Fibroblast of skin of abdomen (primary cell): ENCODE results near the gene ABLIM2.

Experiments
- DNase-seq: peaks from one replicate; pipeline ENCODE4 v3.0.0-alpha.2; 2013

The ABLIM2 gene

DNA sequence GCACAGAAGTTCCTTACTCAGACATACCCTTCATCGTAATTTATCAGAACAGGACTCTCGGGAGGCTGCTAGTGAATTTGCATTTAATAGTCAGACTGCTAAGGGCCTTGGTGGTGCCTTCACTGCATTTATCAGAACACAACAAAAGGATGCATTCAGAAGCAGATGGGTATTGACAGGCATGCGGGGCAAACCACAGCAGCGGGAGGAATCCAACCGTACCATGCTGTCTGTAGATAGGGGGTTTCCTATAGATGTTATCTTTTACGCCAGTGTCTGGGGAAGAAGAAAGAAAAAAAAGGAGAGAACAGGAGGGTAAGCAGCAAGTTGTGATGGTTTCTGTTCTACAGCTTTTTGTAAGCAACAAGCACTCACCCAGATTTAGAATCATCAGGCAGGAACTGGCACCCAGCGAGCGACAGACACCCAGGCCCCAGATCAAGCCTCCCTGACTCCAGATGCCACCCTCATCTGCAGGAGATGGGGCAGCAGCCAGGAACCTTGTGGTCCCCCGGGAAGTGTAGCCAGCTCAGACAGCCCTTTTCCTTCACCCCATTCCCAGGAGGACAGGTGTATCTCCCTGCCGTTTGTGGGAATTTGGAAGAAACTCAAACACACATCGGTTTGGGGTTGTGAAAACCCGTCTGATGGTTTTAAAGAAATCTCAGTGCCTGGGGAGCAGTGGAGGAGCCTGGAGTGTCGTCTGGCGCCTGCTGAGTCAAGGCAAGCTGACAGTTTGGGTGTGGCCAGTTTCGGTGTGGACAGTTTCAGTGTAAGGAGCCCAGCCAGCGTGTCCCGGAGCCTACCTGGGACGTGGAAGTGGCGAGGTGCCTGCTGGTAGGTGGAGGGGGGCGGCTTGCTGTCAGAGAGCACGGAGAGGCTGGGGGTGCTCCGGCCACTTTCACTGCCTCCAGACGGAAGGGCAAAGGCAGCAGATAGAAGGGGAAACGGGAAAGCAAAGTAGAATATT is 138.9 kb downstream of the ABLIM2 start:
- DNase-seq, result no peak

GRCh38 chr4:8016527-8016926 is 142.1 kb downstream of the ABLIM2 start:
- DNase-seq, result no peak

DNA sequence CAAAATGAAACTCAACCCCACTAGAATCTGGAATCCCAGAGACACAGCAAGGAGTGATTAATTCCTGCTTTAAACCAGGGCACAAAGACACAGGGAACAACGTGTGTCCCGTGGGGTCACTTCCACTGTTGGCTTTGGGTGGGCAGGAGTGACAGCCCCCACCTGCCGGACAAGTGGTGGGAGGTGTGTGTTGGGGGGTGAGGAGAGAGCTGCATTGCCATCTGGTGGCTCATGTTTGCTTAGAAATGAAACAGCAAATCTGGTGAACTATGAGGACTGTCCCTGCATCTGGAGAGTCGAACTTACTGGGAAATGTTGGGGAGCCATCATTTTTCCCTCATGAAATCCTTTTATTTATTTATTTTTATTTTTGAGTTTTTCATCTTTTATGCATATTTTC is 143.1 kb downstream of the ABLIM2 start:
- DNase-seq, result no peak

GRCh38 chr4:8013976-8014726 is 144.5 kb downstream of the ABLIM2 start:
- DNase-seq, result no peak

DNA sequence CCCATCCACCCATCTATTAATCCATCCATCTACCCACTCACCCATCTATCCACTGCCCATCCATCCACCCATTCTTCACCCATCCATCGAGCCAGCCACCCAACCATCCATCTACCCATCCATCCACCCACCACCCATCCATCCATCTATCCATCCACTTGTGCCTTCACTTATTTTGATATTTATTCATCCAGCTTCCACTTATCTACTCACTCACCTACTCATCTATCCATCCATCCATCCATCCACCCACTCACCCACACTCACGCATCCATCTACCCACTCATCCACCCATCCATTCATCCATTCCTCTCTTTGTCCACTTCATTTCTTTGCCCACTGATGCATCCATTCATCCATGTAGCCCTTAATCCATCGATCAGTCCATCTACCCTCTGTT is 146.1 kb downstream of the ABLIM2 start:
- no peak for DNase-seq

DNA sequence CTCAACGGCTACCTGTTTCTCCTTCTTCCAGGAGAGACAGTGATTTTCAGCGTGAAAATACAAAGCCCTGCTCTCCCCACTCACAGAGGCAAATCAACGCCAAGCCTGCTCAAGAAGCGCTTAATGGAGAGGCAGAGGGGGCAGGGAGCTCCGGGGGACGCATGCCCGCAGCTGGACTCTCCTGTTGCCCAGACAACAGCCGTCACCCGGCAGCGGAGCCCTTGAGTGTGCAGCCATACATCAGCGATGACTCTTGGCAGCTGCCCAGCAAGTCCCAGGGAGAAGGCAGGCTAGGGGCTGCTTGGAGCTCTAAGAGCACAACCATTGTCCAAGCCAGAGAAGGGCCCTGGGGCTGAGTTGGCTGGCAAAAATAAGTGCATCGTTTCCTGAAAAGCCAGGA is 148.0 kb downstream of the ABLIM2 start:
- peak; percentile 69 for DNase-seq

DNA sequence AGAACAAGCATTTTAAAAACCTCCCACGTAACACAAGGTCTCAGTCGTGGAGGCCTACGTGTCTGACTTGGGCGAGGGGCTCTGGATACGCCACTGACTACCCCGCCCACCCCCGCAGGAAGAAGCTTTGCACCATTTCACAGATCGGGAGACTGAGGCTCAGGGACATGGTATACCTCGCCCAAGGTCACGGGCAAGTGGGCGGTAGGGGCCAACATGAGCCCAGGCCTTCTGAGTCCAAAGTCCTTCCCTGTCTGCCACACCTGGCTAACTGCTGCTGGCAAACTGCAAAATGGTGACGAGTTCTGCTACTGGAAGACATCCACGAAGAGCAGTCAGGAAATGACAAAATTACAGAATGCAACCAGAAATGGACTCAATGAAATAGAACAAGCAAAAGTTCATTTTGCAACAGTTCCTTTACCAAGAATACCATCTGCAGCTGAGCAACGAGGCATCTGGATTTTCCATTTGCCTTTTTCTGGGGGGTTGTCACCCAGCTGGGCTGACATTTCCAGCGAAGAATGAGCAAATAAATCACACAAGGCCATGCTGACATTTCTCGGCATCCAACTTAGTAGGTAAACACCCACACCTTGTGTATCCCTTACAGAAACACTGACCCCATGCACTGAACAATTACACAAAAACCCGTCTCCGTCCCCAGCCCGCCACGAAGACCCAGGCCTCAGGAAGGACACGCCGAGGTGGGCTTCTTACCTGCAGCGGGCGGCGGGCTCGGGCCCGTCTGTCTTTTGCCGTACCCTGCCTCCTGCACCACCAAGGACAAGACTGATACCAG is 148.7 kb downstream of the ABLIM2 start:
- DNase-seq, result no peak

GRCh38 chr4:8009097-8009496 is 149.5 kb downstream of the ABLIM2 start:
- no peak for DNase-seq

DNA sequence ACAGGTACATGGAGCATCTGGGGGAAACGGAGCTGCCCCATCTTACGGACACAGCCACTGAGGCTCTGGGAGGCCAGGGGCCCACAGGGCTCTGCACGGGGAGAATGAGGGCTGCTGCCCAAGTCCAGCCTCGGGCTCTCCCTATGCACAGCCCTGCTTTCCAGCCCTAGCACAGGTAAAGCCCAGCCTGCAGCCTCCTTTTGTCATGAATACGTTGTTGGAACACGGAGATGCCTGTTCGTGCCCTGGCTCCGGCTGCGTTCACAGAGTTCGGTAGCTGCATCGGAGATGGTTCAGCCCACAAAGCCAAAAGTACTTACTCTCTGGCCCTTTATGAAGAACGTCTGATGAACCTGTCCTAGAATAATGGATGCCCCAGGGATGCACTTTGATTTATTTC is 150.2 kb downstream of the ABLIM2 start:
- DNase-seq, result no peak

DNA sequence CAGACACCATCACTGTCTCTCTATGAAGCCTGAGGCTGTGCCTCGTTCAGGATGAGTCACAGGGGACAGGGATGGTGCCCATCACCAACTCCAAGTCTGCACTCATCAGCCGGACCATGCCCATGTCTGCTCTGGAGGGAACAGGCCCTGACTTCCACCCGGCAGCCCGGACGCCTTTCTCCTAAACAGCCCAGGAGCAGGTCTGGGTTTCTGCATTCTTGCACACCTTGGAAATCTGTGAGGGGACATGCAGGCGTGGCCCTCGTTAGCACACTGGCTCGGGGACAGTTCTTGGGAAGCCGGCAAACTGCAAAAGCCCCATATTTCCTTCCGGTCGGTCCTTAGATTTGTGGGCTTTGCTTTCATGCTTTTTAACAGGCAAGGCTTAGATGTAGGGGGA is 151.0 kb downstream of the ABLIM2 start:
- no peak for DNase-seq

GRCh38 chr4:8006471-8006870 is 152.1 kb downstream of the ABLIM2 start:
- no peak for DNase-seq

- no peak for DNase-seq
Measured at GRCh38 chr4:8005814-8006215, 152.8 kb downstream of the ABLIM2 start.

DNA sequence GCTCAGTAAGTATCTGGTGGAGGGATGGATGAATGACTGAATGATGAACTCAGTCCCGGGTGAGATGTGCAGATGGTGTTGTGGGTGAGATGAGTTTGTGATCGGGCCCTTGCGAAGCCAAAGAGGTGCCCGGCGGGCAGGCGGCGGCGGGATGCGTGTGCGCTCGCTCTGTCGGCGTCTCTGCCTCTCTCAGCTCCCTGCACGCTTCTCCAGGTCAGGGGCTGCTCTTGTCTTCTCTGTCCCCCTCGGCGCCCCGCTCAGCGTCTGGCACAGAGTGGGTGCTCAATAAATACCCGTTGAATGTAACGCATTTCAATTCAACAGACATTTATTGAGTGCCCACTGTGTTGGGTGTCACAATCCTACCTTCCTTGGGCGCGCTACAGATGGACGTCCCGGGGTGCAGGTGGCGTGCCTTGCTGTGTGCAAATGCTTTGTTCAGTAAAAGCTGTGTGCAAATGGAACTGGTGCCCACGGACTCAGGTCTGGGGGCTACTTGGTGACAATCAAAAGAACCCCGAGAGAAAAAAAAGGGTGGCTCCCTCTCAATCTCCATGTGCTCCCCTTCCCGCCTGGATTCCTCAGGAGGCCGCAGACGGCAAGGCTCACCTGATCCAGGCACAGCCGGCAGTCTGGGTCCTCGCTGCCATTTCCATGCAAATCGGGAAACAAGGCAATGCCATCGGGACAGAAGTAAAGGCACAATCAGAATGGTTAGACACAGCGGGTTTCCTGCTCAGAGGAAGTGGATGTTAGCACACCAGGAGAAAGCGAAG is 153.4 kb downstream of the ABLIM2 start:
- DNase-seq, result no peak

DNA sequence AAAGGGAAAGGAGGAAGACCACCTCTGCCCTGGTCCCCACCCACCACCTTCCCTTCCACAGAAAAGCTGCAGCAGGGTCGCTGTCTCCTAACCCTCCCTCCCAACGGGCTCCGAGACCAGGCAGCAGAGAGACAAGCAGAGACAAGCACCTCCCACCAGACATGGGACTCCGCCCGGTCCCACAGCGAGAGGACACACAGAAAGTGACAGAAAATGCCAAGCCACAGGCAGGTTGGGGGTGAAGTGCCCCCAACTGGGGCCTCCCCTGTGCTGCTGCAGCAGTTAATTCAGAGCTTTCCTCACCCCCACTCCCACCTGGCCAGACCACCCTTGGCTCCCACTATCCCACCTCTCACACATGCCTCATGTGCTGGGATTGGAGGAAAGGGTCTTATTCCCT is 154.5 kb downstream of the ABLIM2 start:
- DNase-seq, result no peak

- DNase-seq, result no peak
Measured at GRCh38 chr4:8002525-8003309, 155.9 kb downstream of the ABLIM2 start.

GRCh38 chr4:8001564-8002355 is 156.9 kb downstream of the ABLIM2 start:
- DNase-seq, result no peak

- no peak for DNase-seq
Measured at GRCh38 chr4:8000721-8001491, 157.7 kb downstream of the ABLIM2 start.

DNA sequence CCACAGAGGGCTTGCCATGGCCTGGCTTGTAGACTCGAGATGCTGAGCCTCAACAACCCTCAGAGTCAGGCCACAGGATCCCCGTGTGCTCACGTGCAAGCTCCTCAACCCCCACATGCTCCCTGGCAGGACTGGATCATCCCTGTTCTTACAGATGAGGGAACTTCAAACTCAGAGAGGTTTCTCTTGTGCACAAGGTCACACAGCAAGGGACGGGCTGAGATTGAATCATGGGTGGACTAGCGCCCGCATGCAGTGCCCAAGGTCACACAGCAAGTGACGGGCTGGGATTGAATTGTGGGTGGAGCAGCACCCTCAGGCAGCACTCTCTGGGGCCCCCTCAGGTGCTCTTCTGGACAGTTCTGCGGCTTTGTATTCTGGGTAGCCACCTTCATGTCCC is 158.4 kb downstream of the ABLIM2 start:
- no peak for DNase-seq

- no peak for DNase-seq
Measured at GRCh38 chr4:7999695-8000094, 158.9 kb downstream of the ABLIM2 start.

DNA sequence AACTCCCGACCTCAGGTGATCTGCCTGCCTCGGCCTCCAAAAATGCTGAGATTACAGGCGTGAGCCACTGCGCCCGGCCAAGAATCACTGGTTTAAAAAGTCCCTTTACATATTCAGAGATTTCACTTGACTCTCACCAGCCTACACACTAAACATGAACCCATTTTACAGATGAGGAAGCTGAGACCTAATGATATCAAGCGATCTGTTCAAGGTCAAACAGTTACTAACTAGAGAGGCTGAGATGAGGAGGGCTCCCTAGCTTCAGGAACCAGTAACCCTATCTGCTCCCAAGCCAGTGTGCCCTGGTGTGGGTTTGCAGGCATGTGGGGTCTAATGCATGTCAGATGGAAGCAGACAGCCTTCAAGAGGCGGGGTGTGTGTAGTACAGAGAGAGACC is 159.3 kb downstream of the ABLIM2 start:
- DNase-seq, result no peak
